ENCODE data around the gene PHF13.

The PHF13 gene

DNA sequence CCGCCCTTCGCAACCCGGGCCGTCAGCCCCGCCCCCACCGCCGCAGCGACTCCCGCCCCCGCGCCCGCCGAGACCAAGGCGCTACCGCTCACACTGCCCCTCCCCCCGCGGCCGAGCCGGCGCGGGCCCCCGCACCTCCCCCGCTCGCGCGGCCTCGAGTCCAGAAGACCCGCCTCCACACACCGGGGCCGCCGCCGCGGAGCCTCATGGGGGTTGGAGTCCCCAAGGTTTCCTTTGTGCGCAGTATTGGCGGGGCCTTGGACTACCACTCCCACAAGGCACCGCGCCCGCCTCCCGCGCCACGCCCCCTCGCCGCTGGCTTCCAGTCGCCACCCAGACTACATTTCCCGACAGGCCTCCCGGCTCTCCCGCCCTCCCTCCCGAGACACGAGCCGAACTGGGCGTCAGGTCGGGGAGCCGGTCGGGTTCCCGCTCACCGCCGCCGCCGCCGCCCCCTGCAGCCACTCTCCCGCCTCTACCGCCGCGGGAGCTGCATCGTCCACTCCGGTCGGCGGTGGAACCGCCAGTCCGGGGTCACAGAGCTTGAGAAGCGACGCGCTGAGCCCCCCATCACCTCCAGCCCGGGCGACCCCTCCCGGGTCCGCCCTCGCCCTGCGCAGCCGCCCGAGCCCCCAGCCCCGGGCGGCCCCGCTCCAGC is at the start of gene PHF13:
TSS of gene PHF13 (plus strand) at position 371 of the 658 bp plus-strand sequence. CDS start 336 bp downstream, outside the sequence.
- peak; percentile 98 for DNase-seq

DNA sequence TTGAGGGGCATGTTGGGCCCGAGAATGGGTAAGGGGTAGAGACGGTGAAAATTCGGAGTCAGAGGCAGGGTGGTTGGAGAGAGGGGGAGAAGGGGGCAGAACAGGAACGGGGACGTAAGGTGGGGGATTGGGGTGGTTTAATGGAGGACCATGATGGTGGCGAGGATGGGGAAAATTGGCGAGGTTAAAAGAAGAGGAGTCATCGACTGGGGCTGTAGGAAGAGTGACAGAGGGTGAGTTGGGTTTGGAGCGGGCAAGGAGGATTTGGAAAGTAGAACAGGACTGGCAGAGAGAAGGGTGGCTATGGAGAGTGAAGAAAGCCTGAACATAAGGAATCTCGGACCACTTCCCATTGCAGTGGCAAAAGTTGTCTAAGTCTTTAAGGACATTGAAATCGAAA is 44.5 kb upstream of the PHF13 start:
- no peak for DNase-seq

DNA sequence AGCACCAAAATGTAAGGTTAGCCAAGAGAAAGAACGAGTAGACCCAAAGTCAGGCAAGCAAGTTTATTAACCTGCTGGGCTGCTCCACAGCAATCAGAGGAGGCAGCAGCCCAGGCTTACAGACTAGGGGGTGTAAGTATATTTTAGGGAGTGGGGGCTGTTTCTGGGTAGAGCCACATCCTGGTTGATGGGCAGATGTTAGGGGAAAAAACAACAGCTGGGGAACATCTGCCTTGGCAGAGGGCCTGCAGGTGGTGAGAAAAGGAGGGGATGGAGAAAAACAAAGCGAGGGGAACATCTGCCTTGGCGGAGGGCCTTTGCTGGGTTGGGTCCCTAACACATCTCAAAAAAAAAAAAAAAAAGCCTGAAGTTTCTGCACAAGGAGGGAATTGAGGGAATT is 43.4 kb upstream of the PHF13 start:
- no peak for DNase-seq

DNA sequence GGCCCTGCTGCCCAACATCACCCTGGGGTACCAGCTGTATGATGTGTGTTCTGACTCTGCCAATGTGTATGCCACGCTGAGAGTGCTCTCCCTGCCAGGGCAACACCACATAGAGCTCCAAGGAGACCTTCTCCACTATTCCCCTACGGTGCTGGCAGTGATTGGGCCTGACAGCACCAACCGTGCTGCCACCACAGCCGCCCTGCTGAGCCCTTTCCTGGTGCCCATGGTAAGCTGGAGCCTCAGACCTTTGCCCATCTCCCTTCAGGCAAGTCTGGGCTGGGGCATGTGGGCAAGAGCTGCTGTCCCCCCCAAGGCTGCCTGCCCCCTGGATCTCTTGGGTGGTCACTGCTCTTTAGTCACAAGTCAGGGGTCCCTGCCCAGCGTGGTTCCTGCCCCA is 42.5 kb upstream of the PHF13 start:
- no peak for DNase-seq

DNA sequence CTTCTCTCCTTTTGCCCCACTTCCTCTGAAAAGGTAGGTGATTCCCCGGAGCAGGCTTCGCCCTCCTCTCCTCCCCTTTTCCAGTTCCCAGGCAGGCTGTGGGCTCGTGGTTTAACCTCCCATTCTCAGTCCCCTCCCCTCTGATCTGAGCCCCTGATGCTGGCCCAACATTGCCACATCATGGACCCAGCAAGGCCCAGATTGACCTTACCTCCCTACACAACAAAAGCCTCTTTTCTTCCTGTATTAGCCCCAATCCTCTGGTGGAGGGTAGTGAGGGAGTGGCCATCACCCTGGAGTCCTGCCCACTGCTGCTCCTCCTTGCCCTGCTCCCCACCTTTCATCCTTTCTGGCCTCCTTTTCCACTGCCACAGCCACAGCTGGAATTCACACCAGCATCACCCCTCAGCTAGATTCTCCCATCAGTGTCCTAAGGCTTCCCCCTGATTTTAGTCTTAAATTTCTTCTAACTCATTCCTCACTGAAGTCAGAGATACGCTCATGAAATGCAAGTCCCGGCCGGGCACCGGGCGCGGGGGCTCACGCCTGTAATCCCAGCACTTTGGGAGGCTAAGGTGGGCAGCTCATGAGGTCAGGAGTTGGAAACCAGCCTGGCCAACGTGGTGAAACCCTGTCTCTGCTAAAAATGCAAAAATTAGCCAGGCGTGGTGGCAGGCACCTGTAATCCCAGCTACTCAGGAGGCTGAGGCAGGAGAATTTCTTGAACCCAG is 40.7 kb upstream of the PHF13 start:
- DNase-seq = no peak

DNA sequence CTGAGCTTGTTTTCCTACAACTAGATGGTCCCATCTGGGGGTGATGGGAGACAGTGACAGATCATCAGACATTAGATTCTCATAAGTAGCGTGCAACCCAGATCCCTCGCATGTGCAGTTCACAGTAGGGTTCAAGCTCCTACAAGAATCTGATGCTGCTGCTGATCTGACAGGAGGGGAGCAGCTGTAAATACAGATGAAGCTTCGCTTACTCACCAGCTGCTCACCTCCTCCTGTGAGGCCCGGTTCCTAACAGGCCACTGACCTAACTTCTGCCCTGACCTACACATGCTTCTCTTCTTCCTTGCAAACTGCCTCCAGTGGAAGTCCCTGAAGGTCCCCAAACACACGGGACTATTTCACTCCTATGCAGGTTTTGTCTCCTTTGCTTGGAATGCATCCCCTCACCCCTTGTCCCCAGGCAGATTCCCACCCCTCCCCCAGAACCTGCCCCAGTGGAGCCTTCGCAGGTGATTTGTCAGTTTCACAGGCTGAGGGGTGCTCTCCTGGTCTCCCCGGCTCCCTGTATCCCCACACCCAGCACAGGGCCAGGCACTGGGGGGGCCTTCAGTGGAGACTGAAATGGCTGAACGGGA is 39.4 kb upstream of the PHF13 start:
- DNase-seq = no peak

DNA sequence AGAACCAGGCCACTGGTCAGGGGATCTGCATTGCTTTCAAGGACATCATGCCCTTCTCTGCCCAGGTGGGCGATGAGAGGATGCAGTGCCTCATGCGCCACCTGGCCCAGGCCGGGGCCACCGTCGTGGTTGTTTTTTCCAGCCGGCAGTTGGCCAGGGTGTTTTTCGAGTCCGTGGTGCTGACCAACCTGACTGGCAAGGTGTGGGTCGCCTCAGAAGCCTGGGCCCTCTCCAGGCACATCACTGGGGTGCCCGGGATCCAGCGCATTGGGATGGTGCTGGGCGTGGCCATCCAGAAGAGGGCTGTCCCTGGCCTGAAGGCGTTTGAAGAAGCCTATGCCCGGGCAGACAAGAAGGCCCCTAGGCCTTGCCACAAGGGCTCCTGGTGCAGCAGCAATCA is 38.7 kb upstream of the PHF13 start:
- no peak for DNase-seq

DNA sequence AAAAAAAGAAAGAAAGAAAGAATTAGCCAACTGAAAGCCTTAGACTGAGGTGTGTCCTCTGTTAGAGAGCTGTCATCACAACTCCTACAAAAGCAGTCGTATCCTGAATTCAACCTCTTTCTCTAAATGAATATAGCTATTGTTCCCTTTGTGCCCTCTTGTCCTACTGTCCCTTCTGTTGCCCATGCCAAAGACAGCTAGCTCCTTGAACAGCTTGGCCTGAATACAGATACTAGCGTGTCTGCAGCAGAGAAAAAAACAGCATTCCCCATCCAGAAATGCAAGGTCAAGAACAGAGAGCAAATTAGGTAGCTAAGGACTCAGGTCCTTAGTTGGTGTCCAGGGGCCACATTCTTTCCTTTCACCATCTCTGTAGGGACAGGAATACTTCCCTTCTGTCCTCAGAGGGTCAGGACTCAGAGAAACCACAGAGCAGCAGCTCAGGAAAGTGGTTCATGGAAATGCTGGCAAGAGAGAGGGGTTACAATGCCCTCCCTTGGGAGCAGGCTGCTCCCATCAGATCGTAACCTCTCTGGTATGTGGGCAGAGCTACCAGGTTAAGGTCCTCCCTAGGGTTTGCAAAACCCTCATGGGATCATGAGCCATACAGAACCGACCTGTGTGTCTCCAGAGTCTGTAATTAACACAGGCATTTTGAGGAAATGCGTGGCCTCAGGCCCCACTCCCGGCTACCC is 35.6 kb upstream of the PHF13 start:
- no peak for DNase-seq

DNA sequence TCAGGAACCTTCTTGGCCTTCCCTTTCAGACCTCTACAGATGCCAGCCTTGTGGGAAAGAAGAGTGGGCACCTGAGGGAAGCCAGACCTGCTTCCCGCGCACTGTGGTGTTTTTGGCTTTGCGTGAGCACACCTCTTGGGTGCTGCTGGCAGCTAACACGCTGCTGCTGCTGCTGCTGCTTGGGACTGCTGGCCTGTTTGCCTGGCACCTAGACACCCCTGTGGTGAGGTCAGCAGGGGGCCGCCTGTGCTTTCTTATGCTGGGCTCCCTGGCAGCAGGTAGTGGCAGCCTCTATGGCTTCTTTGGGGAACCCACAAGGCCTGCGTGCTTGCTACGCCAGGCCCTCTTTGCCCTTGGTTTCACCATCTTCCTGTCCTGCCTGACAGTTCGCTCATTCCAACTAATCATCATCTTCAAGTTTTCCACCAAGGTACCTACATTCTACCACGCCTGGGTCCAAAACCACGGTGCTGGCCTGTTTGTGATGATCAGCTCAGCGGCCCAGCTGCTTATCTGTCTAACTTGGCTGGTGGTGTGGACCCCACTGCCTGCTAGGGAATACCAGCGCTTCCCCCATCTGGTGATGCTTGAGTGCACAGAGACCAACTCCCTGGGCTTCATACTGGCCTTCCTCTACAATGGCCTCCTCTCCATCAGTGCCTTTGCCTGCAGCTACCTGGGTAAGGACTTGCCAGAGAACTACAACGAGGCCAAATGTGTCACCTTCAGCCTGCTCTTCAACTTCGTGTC is 34.7 kb upstream of the PHF13 start:
- DNase-seq = no peak

DNA sequence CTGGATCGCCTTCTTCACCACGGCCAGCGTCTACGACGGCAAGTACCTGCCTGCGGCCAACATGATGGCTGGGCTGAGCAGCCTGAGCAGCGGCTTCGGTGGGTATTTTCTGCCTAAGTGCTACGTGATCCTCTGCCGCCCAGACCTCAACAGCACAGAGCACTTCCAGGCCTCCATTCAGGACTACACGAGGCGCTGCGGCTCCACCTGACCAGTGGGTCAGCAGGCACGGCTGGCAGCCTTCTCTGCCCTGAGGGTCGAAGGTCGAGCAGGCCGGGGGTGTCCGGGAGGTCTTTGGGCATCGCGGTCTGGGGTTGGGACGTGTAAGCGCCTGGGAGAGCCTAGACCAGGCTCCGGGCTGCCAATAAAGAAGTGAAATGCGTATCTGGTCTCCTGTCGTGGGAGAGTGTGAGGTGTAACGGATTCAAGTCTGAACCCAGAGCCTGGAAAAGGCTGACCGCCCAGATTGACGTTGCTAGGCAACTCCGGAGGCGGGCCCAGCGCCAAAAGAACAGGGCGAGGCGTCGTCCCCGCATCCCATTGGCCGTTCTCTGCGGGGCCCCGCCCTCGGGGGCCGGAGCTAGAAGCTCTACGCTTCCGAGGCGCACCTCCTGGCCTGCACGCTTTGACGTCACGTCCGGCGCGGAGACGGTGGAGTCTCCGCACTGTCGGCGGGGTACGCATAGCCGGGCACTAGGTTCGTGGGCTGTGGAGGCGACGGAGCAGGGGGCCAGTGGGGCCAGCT is 34.0 kb upstream of the PHF13 start, which contains the start of gene ZBTB48:
TSS of gene ZBTB48 (plus strand) at position 621 of the 745 bp plus-strand sequence. CDS start 616 bp downstream, outside the sequence.
- DNase-seq = peak; percentile 97

DNA sequence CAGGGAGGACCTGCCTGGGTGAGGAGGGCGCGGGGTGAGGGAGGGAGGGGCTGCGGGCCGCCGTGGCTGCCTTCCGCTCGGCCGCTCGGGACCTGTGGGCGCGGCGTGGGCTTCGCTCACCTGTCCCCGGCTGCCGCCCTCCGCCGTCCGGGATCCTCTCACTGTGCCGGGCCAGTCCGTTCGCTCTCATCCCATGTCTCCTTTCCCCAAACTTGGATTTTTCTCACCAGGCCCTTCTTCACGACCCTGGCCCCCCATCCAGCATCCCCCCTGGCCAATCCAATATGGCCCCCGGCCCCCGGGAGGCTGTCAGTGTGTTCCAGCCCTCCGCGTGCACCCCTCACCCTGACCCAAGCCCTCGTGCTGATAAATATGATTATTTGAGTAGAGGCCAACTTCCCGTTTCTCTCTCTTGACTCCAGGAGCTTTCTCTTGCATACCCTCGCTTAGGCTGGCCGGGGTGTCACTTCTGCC is 33.4 kb upstream of the PHF13 start:
- peak; percentile 48 for DNase-seq

DNA sequence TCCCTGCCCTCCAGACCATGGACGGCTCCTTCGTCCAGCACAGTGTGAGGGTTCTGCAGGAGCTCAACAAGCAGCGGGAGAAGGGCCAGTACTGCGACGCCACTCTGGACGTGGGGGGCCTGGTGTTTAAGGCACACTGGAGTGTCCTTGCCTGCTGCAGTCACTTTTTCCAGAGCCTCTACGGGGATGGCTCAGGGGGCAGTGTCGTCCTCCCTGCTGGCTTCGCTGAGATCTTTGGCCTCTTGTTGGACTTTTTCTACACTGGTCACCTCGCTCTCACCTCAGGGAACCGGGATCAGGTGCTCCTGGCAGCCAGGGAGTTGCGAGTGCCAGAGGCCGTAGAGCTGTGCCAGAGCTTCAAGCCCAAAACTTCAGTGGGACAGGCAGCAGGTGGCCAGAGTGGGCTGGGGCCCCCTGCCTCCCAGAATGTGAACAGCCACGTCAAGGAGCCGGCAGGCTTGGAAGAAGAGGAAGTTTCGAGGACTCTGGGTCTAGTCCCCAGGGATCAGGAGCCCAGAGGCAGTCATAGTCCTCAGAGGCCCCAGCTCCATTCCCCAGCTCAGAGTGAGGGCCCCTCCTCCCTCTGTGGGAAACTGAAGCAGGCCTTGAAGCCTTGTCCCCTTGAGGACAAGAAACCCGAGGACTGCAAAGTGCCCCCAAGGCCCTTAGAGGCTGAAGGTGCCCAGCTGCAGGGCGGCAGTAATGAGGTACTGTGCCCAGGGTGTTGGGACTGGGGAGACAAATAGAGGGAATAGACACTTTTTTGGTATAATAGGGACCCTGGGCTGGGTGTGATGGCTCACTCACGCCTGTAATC is 32.7 kb upstream of the PHF13 start:
- DNase-seq = peak; percentile 64

DNA sequence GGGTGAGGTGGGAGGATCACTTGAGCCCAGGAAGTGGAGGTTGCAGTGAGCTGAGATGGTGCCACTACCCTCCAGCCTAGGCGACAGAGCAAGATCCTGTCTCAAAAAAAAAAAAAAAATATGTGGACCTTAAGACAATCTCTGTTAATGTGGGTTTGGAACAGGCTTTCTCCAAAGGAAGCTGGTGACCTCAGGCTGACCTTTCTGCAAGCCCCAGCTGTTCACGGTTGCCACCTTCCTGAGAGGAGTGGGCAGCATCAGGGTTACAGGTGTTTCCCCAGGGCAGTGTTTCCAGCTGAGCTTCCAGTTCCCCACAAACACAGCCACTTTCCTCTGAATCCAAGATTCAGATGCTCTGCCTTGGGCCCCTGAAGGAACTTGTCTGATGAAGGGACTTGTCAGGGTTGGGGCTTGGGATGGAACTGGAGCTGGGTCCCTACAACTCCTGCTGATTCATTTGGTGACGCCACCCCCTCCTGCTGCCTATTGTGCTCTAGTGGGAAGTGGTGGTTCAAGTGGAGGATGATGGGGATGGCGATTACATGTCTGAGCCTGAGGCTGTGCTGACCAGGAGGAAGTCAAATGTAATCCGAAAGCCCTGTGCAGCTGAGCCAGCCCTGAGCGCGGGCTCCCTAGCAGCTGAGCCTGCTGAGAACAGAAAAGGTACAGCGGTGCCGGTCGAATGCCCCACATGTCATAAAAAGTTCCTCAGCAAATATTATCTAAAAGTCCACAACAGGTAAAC is 31.8 kb upstream of the PHF13 start:
- peak; percentile 88 for DNase-seq

DNA sequence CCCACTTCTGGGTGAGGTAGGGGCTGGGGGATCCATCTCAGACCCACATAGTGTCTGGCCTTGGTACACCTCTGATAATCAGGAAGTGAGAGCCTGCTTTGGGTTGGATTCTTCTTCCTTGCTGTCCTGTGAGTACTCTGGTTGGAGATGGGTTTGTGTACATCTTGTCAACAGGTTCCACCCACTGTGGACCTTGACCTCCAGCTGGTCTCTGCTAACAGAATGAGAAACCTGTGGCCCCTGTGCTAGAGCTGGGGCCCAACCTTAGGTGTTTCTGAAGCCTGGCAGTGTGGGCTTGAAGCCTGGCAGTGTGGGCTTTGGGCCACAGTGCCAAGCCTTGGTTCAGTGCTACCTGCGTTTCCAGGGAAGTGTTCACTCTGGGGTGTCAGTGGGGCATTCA is 31.2 kb upstream of the PHF13 start:
- DNase-seq = peak; percentile 15

DNA sequence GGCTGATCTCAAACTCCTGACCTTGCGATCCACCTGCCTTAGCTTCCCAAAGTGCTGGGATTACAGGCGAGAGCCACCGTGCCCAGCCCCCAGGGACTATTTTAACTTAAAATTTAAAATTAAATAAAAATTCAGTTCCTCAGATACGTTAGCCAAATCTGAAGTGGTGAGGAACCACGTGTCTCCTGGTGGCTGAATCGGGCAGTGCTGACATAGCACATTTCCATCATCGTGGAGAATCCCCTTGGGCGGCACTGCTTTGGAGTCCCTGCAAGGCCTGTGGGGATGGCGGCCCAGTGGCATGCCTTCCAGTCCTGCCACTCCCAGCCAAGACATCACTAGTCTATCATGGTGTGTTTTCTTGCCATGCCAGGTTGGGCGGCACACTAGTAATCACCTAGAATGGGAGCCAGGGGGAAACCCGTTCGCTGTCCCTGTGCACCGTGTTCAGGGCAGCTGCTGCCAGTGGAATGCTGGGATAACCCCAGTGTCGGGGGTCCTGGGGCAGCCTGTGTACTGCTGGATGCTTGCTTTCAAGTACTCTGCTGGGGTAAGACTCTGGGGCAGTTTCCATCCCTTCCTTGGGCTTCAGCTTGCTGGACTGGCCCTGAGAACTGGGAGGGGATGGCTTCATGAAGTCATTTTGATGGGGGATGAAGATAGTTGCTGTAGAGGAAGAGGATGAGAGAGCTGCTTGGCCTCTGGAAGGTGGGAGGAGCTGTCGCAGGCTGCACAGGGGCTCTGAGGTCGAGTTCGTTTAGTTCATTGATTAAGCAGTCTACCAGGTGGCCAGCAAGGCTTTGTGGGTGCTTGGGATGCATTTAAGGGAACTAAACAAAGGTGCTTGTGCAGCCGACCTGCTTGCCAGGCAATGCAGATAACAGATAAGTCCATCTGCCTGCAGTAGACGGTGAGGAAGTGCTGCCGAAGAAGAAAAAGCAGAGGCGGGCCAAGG is 29.1 kb upstream of the PHF13 start:
- DNase-seq = no peak

DNA sequence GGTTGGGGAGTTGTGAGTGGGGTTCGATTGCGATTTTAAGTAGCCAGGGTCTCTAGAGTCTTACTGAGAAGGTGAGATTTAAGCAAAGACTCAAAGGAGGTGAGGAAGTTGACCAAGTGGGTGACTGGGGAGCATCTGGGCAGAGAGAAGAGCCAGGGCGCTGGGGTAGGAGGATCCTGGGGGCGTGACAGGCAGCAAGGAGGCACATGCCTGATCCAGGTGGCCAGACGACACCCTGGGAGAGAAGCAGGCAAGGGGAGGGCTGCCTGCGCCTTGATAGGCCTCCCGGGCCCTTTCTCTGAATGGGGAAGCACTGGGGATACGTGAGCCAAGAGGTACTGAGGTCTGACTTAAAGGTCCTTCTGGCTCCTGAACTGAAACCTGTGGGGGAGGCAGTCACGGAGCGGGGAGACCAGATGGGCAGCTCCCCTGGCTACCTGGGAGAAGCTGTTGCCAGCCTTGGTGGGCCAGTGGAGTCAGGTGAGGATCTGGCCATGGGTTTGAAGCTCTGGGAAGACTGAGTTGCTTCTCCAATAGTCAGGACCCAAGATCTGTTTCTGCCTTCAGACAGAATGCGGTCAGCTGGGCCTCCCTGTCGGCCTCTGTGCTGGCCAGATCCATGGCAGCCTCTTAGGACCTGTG is 28.3 kb upstream of the PHF13 start:
- DNase-seq = no peak

DNA sequence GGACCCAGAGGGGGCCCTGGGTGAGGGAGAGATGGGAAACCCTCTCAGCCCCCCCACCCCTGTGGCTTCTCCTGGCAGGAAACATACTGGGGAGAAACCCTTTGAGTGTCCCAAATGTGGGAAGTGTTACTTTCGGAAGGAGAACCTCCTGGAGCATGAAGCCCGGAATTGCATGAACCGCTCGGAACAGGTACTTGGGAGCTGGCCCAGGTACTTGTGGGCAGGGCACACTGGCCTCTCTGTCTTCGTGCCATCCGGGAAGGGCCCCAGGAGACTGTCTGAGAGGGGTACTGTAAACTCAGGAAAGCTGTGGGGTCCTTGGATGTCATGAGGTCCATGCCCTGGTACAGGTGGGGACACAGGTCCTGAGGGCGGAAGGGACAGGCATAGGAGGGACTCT is 27.7 kb upstream of the PHF13 start:
- no peak for DNase-seq

DNA sequence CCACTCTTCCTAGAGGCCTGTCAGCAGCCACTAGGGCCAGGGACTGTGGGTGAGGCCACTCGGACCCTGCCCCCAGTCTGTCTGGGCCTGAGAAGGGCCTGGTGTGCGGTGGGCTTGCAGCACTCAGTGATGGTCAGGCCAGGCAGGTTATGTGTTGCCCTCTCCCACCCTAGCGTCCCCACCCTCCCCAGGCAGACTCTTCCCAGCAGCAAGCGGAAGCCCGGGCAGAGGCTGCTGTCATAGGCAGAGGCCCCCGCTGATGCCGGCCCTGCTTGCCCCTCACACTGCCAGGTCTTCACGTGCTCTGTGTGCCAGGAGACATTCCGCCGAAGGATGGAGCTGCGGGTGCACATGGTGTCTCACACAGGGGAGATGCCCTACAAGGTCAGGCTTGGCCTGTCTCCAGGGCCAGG is 27.1 kb upstream of the PHF13 start:
- no peak for DNase-seq

Data from MV-4-11 (cell line).